Measurements from ENCODE around the gene CDC14B. TPM values are rescaled to one million over a fixed set of nuclear protein-coding genes. Genes with fewer than 3 reads are reported as not detected.
A peak's percentile ranks its signal among the peaks of the same experiment; 100 is the strongest.
"Not testable (repeated sequence)": the region's sequence is repeated elsewhere in the genome, so short reads cannot be mapped to it uniquely, and the experiment has no call there.

CDC14B gene
- total RNA-seq, 1 experiment from 2014 or later, result 57.1 TPM

GRCh38 chr9:96587338-96588315, 32.0 kb downstream of the CDC14B start:
- Mint-ChIP-seq H3K4me1 (peaks cover 44% of the 10 kb centered on the region), H3K27me3 (ENCODE audit: low read depth) (no peaks in the 10 kb centered on the region), H3K4me3 (no peak overlapping the region), H3K36me3 (no peaks in the 10 kb centered on the region), H3K9me3 (no peaks in the 10 kb centered on the region), H3K27ac (peak overlapping the region; percentile 86)
- ATAC-seq, result no peak
- DNase-seq (ENCODE audit: low spot score), result no peak
- TF ChIP-seq FOXJ3 (CRISPR knock-in tag; IDR thresholded peaks at IDR 0.05; ENCODE audit: borderline replicate concordance) (no peak), ZNF263 (CRISPR knock-in tag; IDR thresholded peaks at IDR 0.05; ENCODE audit: low read depth) (no peak), ZNF121 (CRISPR knock-in tag; IDR thresholded peaks at IDR 0.05) (no peak), ARID4B (CRISPR knock-in tag; IDR thresholded peaks at IDR 0.05; ENCODE audit: borderline replicate concordance) (no peak)
- ChIA-PET POLR2A (interaction anchor here (0.7 kb wide), 1 partner anchor 1853 kb away, joined by 3 read pairs; no protein-coding TSS in a partner anchor), CTCF (interaction anchor here (1.2 to 2.0 kb wide), 3 partner anchors 21 to 79 kb away, joined by 4 to 5 read pairs (median 4); no protein-coding TSS in a partner anchor)

- ATAC-seq (no peak), DNase-seq (ENCODE audit: low spot score) (no peak)
Observed at GRCh38 chr9:96585426-96585825, 34.2 kb downstream of the CDC14B start.

GRCh38 chr9:96582199-96582598, 37.4 kb downstream of the CDC14B start:
- H3K4me3 Mint-ChIP-seq; DNase-seq (ENCODE audit: low spot score); H3K27me3 Mint-ChIP-seq (ENCODE audit: low read depth); H3K36me3 Mint-ChIP-seq; ATAC-seq; H3K9me3 Mint-ChIP-seq; POLR2A ChIA-PET: not testable (repeated sequence)
- Mint-ChIP-seq H3K27ac (peak overlapping the region; percentile 17), H3K4me1 (peaks cover 51% of the 10 kb centered on the region)
- CTCF ChIA-PET, result interaction anchor here (3.9 kb wide), 1 partner anchor 16 kb away, joined by 16 read pairs; no protein-coding TSS in a partner anchor

More at GRCh38 chr9:96585426-96585825, 34.2 kb downstream of the CDC14B start:
- Mint-ChIP-seq H3K4me1 (peaks cover 55% of the 10 kb centered on the region), H3K27ac (peak overlapping the region; percentile 54), H3K9me3 (no peaks in the 10 kb centered on the region), H3K27me3 (ENCODE audit: low read depth) (no peaks in the 10 kb centered on the region), H3K4me3 (0 out of 2 replicates have a peak overlapping the region, but pooled peaks have one; percentile 6), H3K36me3 (no peaks in the 10 kb centered on the region)
- ChIA-PET POLR2A (no interaction called here), CTCF (no interaction called here)
- TF ChIP-seq ZNF263 (CRISPR knock-in tag; IDR thresholded peaks at IDR 0.05; ENCODE audit: low read depth) (no peak), CREM (CRISPR knock-in tag; IDR thresholded peaks at IDR 0.05) (no peak), NR2C2 (CRISPR knock-in tag; IDR thresholded peaks at IDR 0.05) (no peak), ZNF416 (CRISPR knock-in tag; IDR thresholded peaks at IDR 0.05) (no peak), NR3C1 (CRISPR knock-in tag; conservative IDR thresholded peaks at IDR 0.05; ENCODE audit: low read depth) (no peak)

- Mint-ChIP-seq H3K4me1 (peaks cover 47% of the 10 kb centered on the region), H3K27me3 (ENCODE audit: low read depth) (no peaks in the 10 kb centered on the region), H3K36me3 (no peaks in the 10 kb centered on the region), H3K27ac (peak overlapping the region; percentile 60), H3K9me3 (no peaks in the 10 kb centered on the region), H3K4me3 (no peak overlapping the region)
- ATAC-seq (peak; percentile 48), DNase-seq (ENCODE audit: low spot score) (no peak)
- ChIA-PET CTCF (interaction anchor here (1.1 to 3.9 kb wide), 3 partner anchors 15 to 85 kb away, joined by 3 to 16 read pairs (median 4); no protein-coding TSS in a partner anchor), POLR2A (no interaction called here)
- TF ChIP-seq ZNF512 (CRISPR knock-in tag; IDR thresholded peaks at IDR 0.05; ENCODE audit: borderline replicate concordance), result no peak
- TF ChIP-seq SOX15 (CRISPR knock-in tag; IDR thresholded peaks at IDR 0.05), result no peak
- TF ChIP-seq KAT7 (CRISPR knock-in tag; IDR thresholded peaks at IDR 0.05; ENCODE audit: borderline replicate concordance), result no peak
- TF ChIP-seq NFATC4 (CRISPR knock-in tag; IDR thresholded peaks at IDR 0.05), result no peak
- TF ChIP-seq ARID4B (CRISPR knock-in tag; IDR thresholded peaks at IDR 0.05; ENCODE audit: borderline replicate concordance), result no peak
- TF ChIP-seq STAT6 (CRISPR knock-in tag; conservative IDR thresholded peaks at IDR 0.05; ENCODE audit: low read depth), result no peak
Observed at GRCh38 chr9:96581786-96582185, 37.9 kb downstream of the CDC14B start.
